HepG2 (cell line): Measurements from ENCODE around the gene XPO5. TPM values are rescaled to one million over a fixed set of nuclear protein-coding genes. Genes with fewer than 3 reads are reported as not detected.

Source experiments
- HMGA1 ChIP-seq: sonication (generic); formaldehyde crosslinking; conservative IDR thresholded peaks from 2 replicates; pipeline ENCODE4 v1.4.0; 2020; ENCODE audit warnings: missing genetic modification reagents
- HOMEZ ChIP-seq: IDR thresholded peaks from 2 replicates; pipeline ENCODE4 v1.6.1; 2016; ENCODE audit warnings: low read depth
- PRDM4 ChIP-seq: sonication (generic); formaldehyde crosslinking; IDR thresholded peaks from 2 replicates; pipeline ENCODE4 v1.9.0; 2021; ENCODE audit warnings: missing genetic modification reagents, borderline replicate concordance
- ZBTB8A ChIP-seq: sonication (generic); formaldehyde crosslinking; IDR thresholded peaks from 2 replicates; pipeline ENCODE4 v1.4.0; 2020; ENCODE audit warnings: mild to moderate bottlenecking, low read depth, missing genetic modification reagents, borderline replicate concordance
- ZNF552 ChIP-seq: sonication (generic); formaldehyde crosslinking; IDR thresholded peaks from 2 replicates; pipeline ENCODE4 v1.9.0; 2022; ENCODE audit warnings: missing genetic modification reagents, mild to moderate bottlenecking, borderline replicate concordance
- ZNF850 ChIP-seq: sonication (generic); formaldehyde crosslinking; conservative IDR thresholded peaks from 2 replicates; pipeline ENCODE4 v1.9.0; 2021; ENCODE audit warnings: mild to moderate bottlenecking, missing genetic modification reagents
- polyA plus RNA-seq, 8 experiments: library from polyadenylated mRNA; depleted of rRNA in 3 of 8; stranded (reverse) in 7 of 8; unstranded in 1 of 8; fragments of >200 nt; fragmentation: Illumina TruSeq in 4 of 8; extraction: Trizol in 4 of 8; gene quantifications; 2 replicates each; pipeline versions ENCODE4 v1.2.1 to v1.2.3, GENCODE V29; 2011 to 2016; ENCODE audit warnings: low read depth in 4 of 8, missing spikeins in 1 of 8, mixed read lengths in 1 of 8; ENCODE audit not compliant: insufficient read depth in 1 of 8
- total RNA-seq, 5 experiments: library from RNA; depleted of rRNA; stranded (reverse); fragments of >200 nt; fragmentation: Illumina TruSeq; extraction: Trizol; gene quantifications; 2 replicates each; pipeline ENCODE4 v1.2.3, GENCODE V29; 2016; ENCODE audit warnings: low read depth in 1 of 5
- TF ChIP-seq, protein P1 (sequence below), 2 experiments: fragments of 450-650 bp in 1 of 2; sonication (generic) in 1 of 2; formaldehyde crosslinking in 1 of 2; IDR thresholded peaks; 2 replicates each; pipeline versions ENCODE4 v1.6.1 to v1.8.0; 2016 to 2022; ENCODE audit warnings: antibody characterized with exemption in 1 of 2, mild to moderate bottlenecking in 1 of 2, missing genetic modification reagents in 1 of 2
- TF ChIP-seq, protein P2 (sequence below): sonication (generic); formaldehyde crosslinking; IDR thresholded peaks from 2 replicates; pipeline ENCODE4 v1.4.0; 2020; ENCODE audit warnings: missing genetic modification reagents, borderline replicate concordance

XPO5 gene
- total and polyA plus RNA-seq, 2 of the 13 experiments (the other 11 are each of a cell fraction or from before 2014, with no cell fraction given): 52.2 to 68.0 TPM

DNA sequence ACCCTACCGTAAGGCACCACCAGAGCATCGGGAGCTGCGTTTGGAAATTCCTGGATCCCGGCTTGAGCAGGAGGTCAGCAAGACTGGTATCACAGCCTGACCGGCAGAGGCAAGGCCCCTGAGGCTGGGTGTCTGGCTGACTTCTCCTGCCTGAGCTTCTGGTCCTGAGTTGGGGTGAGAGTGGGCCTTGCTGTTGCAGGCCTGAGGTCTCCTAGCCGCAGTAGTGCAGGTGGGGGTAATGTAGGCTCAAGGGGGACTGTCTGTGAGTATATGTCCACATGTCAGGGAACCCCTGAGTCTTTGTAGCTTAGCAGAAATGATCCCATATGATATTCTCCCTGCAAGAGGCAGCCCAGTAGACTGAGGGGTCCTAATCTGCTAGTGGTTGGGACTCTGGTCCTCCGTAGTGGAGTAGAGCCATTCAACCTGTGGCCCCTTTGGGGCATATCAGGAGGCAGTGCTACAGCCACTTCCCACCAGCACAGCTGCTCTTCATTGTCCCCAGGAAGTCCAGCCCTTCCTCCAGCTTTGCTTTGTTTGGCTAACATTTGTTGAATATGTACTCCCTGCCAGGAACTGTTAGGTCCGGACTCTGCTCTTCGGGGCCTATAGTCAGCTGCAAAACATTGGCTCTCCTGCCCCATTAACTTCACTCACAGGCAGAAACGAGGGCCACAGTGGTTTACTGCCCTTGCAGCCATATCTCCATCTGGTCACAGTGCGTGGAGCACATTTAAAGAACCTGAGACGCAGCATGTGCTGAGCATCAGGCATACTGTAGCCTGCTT lies 76.6 kb downstream of the XPO5 start (continued):
- no peak for TF ChIP-seq PRDM4
- TF ChIP-seq HOMEZ (CRISPR knock-in tag): no peak
- no peak for TF ChIP-seq ZNF552
- TF ChIP-seq ZNF850 (CRISPR knock-in tag): no peak
- TF ChIP-seq, protein P1, sequence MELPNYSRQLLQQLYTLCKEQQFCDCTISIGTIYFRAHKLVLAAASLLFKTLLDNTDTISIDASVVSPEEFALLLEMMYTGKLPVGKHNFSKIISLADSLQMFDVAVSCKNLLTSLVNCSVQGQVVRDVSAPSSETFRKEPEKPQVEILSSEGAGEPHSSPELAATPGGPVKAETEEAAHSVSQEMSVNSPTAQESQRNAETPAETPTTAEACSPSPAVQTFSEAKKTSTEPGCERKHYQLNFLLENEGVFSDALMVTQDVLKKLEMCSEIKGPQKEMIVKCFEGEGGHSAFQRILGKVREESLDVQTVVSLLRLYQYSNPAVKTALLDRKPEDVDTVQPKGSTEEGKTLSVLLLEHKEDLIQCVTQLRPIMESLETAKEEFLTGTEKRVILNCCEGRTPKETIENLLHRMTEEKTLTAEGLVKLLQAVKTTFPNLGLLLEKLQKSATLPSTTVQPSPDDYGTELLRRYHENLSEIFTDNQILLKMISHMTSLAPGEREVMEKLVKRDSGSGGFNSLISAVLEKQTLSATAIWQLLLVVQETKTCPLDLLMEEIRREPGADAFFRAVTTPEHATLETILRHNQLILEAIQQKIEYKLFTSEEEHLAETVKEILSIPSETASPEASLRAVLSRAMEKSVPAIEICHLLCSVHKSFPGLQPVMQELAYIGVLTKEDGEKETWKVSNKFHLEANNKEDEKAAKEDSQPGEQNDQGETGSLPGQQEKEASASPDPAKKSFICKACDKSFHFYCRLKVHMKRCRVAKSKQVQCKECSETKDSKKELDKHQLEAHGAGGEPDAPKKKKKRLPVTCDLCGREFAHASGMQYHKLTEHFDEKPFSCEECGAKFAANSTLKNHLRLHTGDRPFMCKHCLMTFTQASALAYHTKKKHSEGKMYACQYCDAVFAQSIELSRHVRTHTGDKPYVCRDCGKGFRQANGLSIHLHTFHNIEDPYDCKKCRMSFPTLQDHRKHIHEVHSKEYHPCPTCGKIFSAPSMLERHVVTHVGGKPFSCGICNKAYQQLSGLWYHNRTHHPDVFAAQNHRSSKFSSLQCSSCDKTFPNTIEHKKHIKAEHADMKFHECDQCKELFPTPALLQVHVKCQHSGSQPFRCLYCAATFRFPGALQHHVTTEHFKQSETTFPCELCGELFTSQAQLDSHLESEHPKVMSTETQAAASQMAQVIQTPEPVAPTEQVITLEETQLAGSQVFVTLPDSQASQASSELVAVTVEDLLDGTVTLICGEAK (IDR thresholded peaks at IDR 0.05): no peak
- TF ChIP-seq, protein P1 (CRISPR knock-in tag; IDR thresholded peaks at IDR 0.05): no peak
- TF ChIP-seq HMGA1 (CRISPR knock-in tag): no peak
- TF ChIP-seq, protein P2, sequence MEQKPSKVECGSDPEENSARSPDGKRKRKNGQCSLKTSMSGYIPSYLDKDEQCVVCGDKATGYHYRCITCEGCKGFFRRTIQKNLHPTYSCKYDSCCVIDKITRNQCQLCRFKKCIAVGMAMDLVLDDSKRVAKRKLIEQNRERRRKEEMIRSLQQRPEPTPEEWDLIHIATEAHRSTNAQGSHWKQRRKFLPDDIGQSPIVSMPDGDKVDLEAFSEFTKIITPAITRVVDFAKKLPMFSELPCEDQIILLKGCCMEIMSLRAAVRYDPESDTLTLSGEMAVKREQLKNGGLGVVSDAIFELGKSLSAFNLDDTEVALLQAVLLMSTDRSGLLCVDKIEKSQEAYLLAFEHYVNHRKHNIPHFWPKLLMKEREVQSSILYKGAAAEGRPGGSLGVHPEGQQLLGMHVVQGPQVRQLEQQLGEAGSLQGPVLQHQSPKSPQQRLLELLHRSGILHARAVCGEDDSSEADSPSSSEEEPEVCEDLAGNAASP (CRISPR knock-in tag): no peak
- TF ChIP-seq ZBTB8A: no peak
